GM12878 (cell line): ENCODE data around the gene ATP6V0A1. TPM values are rescaled to one million over a fixed set of nuclear protein-coding genes. Genes with fewer than 3 reads are reported as not detected.
A peak's percentile ranks its signal among the peaks of the same experiment; 100 is the strongest.

ENCODE experiments used
- ATAC-seq: fragments of 200-7000 bp; cut with Tn5 transposase; 3 replicates; pipeline ENCODE4 v1.9.1; 2020; ENCODE audit warnings: mild to moderate bottlenecking, moderate library complexity
- BruUV-seq: library from RNA; stranded (reverse); fragments of 400-500 nt; replicated peaks from 2 replicates; lab custom pipeline; 2021; lab: Mats Ljungman, UMichigan
- CTCF ChIA-PET: fragments of 300-600 bp; sonication (Branson Sonifier 250); formaldehyde crosslinking; extraction: SDS; loops from one replicate; lab custom pipeline; 2021; ENCODE audit warnings: inconsistent platforms; lab: Yijun Ruan, JAX
- POLR2A ChIA-PET: fragments of 350-600 bp; formaldehyde crosslinking; extraction: SDS; loops from one replicate; lab custom pipeline; 2021; ENCODE audit warnings: inconsistent platforms; lab: Charles Lee
- RAD21 ChIA-PET: fragments of 300-600 bp; sonication (Branson Sonifier 250); formaldehyde crosslinking; loops from one replicate; lab custom pipeline; 2023; ENCODE audit warnings: antibody characterized with exemption; ENCODE audit not compliant: unreplicated experiment; lab: Charles Lee
- SMC1A ChIA-PET: fragments of 300-600 bp; sonication (Branson Sonifier 250); formaldehyde crosslinking; loops from one replicate; lab custom pipeline; 2023; ENCODE audit not compliant: unreplicated experiment, uncharacterized antibody; lab: Charles Lee
- DNase-seq: peaks from one replicate; pipeline ENCODE4 v3.0.0-alpha.2; 2011; ENCODE audit warnings: low read depth, low spot score
- FAIRE-seq: peaks from 3 replicates; lab custom pipeline; 2011; peaks lifted over from hg19 to GRCh38; lab: Jason Lieb, UNC
- H2AFZ ChIP-seq: 2 replicates; pipeline ENCODE4 v1.6.0; 2011; ENCODE audit warnings: low read depth, low read length, control low read depth; ENCODE audit not compliant: control insufficient read depth
- H3K27ac ChIP-seq: 2 replicates; pipeline ENCODE4 v1.5.1; 2011; ENCODE audit warnings: control low read depth; ENCODE audit not compliant: control insufficient read depth, insufficient read depth
- H3K27me3 ChIP-seq, 2 experiments: replicated peaks in 1 of 2; 2 replicates each; pipeline versions ENCODE4 v1.6.0 to v1.6.1; 2011; ENCODE audit warnings: low read length in 1 of 2; ENCODE audit not compliant: control insufficient read depth in 2 of 2, insufficient read depth in 2 of 2
- H3K36me3 ChIP-seq, 2 experiments: 2 replicates each; pipeline ENCODE4 v1.5.1; 2011; ENCODE audit warnings: low read length in 1 of 2; ENCODE audit not compliant: control insufficient read depth in 2 of 2, insufficient read depth in 2 of 2
- H3K4me1 ChIP-seq: 2 replicates; pipeline ENCODE4 v1.6.1; 2011; ENCODE audit warnings: mild to moderate bottlenecking, low read length, moderate library complexity, mixed read lengths; ENCODE audit not compliant: control insufficient read depth, insufficient read depth
- H3K4me2 ChIP-seq: 2 replicates; pipeline ENCODE4 v1.6.0; 2011; ENCODE audit warnings: control low read depth; ENCODE audit not compliant: control insufficient read depth, insufficient read depth
- H3K4me3 ChIP-seq: fragments of 200-600 bp; sonication (generic); 2 replicates; pipeline ENCODE4 v1.5.1; 2016
- H3K79me2 ChIP-seq: 2 replicates; pipeline ENCODE4 v1.6.0; 2011; ENCODE audit warnings: low read length; ENCODE audit not compliant: control insufficient read depth, insufficient read depth
- H3K9ac ChIP-seq: 2 replicates; pipeline ENCODE4 v1.8.0; 2011; ENCODE audit warnings: low read length, control low read depth, mixed read lengths; ENCODE audit not compliant: control insufficient read depth, insufficient read depth
- H3K9me3 ChIP-seq: replicated peaks from 3 replicates; pipeline ENCODE4 v1.5.1; 2011; ENCODE audit warnings: mild to moderate bottlenecking, low read length; ENCODE audit not compliant: control insufficient read depth, insufficient read depth
- H4K20me1 ChIP-seq: 2 replicates; pipeline ENCODE4 v1.6.0; 2011; ENCODE audit not compliant: control insufficient read depth, insufficient read depth
- BMI1 ChIP-seq: fragments of 450-650 bp; IDR thresholded peaks from 2 replicates; pipeline ENCODE4 v1.6.1; 2016; ENCODE audit warnings: mild to moderate bottlenecking, moderate library complexity, borderline replicate concordance
- CHD4 ChIP-seq: fragments of 200-600 bp; sonication (generic); IDR thresholded peaks from 2 replicates; pipeline ENCODE4 v1.6.1; 2016; ENCODE audit warnings: mild to moderate bottlenecking
- CTCF ChIP-seq, 3 experiments: IDR thresholded peaks in 2 of 3; conservative IDR thresholded peaks in 1 of 3; 2 replicates each; pipeline ENCODE4 v1.5.1; 2011; ENCODE audit warnings: low read depth in 3 of 3, low read length in 3 of 3, mild to moderate bottlenecking in 3 of 3, control low read depth in 2 of 3, moderate library complexity in 2 of 3, inconsistent platforms in 1 of 3, mixed read lengths in 1 of 3; ENCODE audit not compliant: control insufficient read depth in 2 of 3, insufficient read depth in 1 of 3; ENCODE audit errors: extremely low read depth in 1 of 3
- JUNB ChIP-seq: IDR thresholded peaks from 2 replicates; pipeline ENCODE4 v1.6.1; 2016; ENCODE audit warnings: antibody characterized with exemption, mild to moderate bottlenecking
- KDM1A ChIP-seq: fragments of 200-600 bp; sonication (generic); IDR thresholded peaks from 2 replicates; pipeline ENCODE4 v1.6.1; 2016; ENCODE audit warnings: borderline replicate concordance
- NKRF ChIP-seq: fragments of 450-650 bp; conservative IDR thresholded peaks from 2 replicates; pipeline ENCODE4 v1.6.1; 2017; ENCODE audit warnings: mild to moderate bottlenecking, moderate library complexity
- POLR2AphosphoS5 ChIP-seq: IDR thresholded peaks from 2 replicates; pipeline ENCODE4 v1.6.1; 2011; ENCODE audit warnings: mild to moderate bottlenecking, low read length, inconsistent platforms
- SMAD5 ChIP-seq: IDR thresholded peaks from 2 replicates; pipeline ENCODE4 v1.6.1; 2016; ENCODE audit warnings: antibody characterized with exemption, low read depth
- SMC3 ChIP-seq: IDR thresholded peaks from 2 replicates; pipeline ENCODE4 v1.6.1; 2011; ENCODE audit warnings: low read length, improper control_type of control experiment, borderline replicate concordance
- TBL1XR1 ChIP-seq: IDR thresholded peaks from 2 replicates; pipeline ENCODE4 v1.6.1; 2012; ENCODE audit warnings: low read depth, low read length, improper control_type of control experiment
- WRNIP1 ChIP-seq: IDR thresholded peaks from 2 replicates; pipeline ENCODE4 v1.6.1; 2011; ENCODE audit warnings: low read depth, low read length, improper control_type of control experiment, borderline replicate concordance
- YY1 ChIP-seq: IDR thresholded peaks from 2 replicates; pipeline ENCODE4 v1.6.1; 2011; ENCODE audit warnings: low read depth, mild to moderate bottlenecking, low read length
- ZBED1 ChIP-seq: IDR thresholded peaks from 2 replicates; pipeline ENCODE4 v1.6.1; 2016; ENCODE audit warnings: borderline replicate concordance
- ZNF217 ChIP-seq: fragments of 450-650 bp; IDR thresholded peaks from 2 replicates; pipeline ENCODE4 v1.6.1; 2017; ENCODE audit warnings: antibody characterized with exemption, mild to moderate bottlenecking
- WGBS: methylation state at CpG from one replicate; pipeline ENCODE4 v1.1.6; 2016; ENCODE audit warnings: low lambda C conversion rate; ENCODE audit not compliant: insufficient replicate concordance, insufficient coverage; ENCODE audit errors: missing lambda C conversion rate; 5-methylcytosine and 5-hydroxymethylcytosine counted together
- in situ Hi-C: fragments of 300-500 bp; cut with MboI; formaldehyde crosslinking; loops from 9 replicates; pipeline ENCODE4 v1.14.3; 2018; ENCODE audit warnings: mixed read lengths
- intact Hi-C: fragments of 100-400 bp; cut with micrococcal nuclease; formaldehyde crosslinking; loops from one replicate; pipeline ENCODE4 v1.14.2; 2022; ENCODE audit not compliant: unreplicated experiment
- polyA plus RNA-seq, 11 experiments: library from polyadenylated mRNA; depleted of rRNA in 4 of 11; unstranded in 6 of 11; stranded (reverse) in 5 of 11; fragments of >200 nt; fragmentation: Nextera tagmentation in 4 of 11; fragmentation: Illumina TruSeq in 1 of 11; extraction: Ambion mirVana in 4 of 11; extraction: Trizol in 1 of 11; gene quantifications; 1 replicate in 1 of 11; 2 replicates in 10 of 11; pipeline versions ENCODE4 v1.2.1 to v1.2.3, GENCODE V29; 2011 to 2016; ENCODE audit warnings: inconsistent platforms in 2 of 11, missing spikeins in 2 of 11, low read depth in 1 of 11
- total RNA-seq, 4 experiments: library from RNA; depleted of rRNA in 3 of 4; stranded (reverse); fragments of >200 nt in 3 of 4; fragmentation: Illumina TruSeq in 1 of 4; extraction: Trizol in 1 of 4; gene quantifications; 2 replicates each; pipeline versions ENCODE4 v1.2.1 to v1.2.3, GENCODE V29; 2013 to 2021

The ATP6V0A1 gene
- total and polyA plus RNA-seq, 10 of the 15 experiments (the other 5 are each of a cell fraction or from before 2014, with no cell fraction given): 3.0 to 76.6 (median 30.9) TPM

GRCh38 chr17:42436391-42436790 is 22.3 kb upstream of the ATP6V0A1 start (continued):
- TF ChIP-seq KDM1A (no peak), BMI1 (no peak), WRNIP1 (no peak), TBL1XR1 (no peak), NKRF (no peak), JUNB (no peak), CHD4 (no peak), SMAD5 (no peak)

GRCh38 chr17:42438600-42439567 is 19.8 kb upstream of the ATP6V0A1 start:
- no peak overlapping the region for H3K9ac ChIP-seq
- intact Hi-C loops: no loop called here
- no peaks in the 10 kb centered on the region for H3K79me2 ChIP-seq
- 0 out of 2 replicates have a peak overlapping the region, but pooled peaks have one; percentile 17 for H3K4me2 ChIP-seq
- ChIA-PET SMC1A (interaction anchor here (0.6 to 1.6 kb wide), 5 partner anchors 52 to 139 kb away, joined by 3 to 4 read pairs (median 3); partner anchors contain the start of gene PSMC3IP), CTCF (interaction anchor here (0.7 to 10.1 kb wide), 11 partner anchors 17 to 97 kb away, joined by 3 to 120 read pairs (median 8); partner anchors contain the start of gene NAGLU), RAD21 (interaction anchor here (0.6 to 3.6 kb wide), 4 partner anchors 22 to 79 kb away, joined by 3 to 20 read pairs (median 3); no protein-coding TSS in a partner anchor), POLR2A (no interaction called here)
- in situ Hi-C loops: no loop called here
- no peaks in the 10 kb centered on the region for H3K9me3 ChIP-seq
- no peak overlapping the region for H3K27ac ChIP-seq
- no peaks in the 10 kb centered on the region for H3K27me3 ChIP-seq
- FAIRE-seq: peak; percentile 35
- no peaks in the 10 kb centered on the region for H4K20me1 ChIP-seq
- no TSS peak for BruUV-seq
- 45% methylated on average over 9 of the region's 9 CpGs for WGBS
- H3K36me3 ChIP-seq: no peaks in the 10 kb centered on the region
- H3K4me1 ChIP-seq: 0 out of 2 replicates have a peak, but pooled peaks cover 4% of the 10 kb centered on the region
- DNase-seq: no peak
- no peak overlapping the region for H3K4me3 ChIP-seq
- peak; percentile 82 for ATAC-seq
- no peak overlapping the region for H2AFZ ChIP-seq
- TF ChIP-seq CTCF (IDR thresholded peaks at IDR 0.05 in 2 of 3, conservative IDR thresholded peaks at IDR 0.05 in 1 of 3; ENCODE audit: control insufficient read depth in 2 of 3, extremely low read depth in 1 of 3, insufficient read depth in 1 of 3, low read depth in 3 of 3, low read length in 3 of 3) (peak; percentile 30 to 56 (median 47); a peak in 5 of 6 replicates), ZBED1 (no peak), TBL1XR1 (no peak), YY1 (no peak), SMC3 (peak; percentile 18; the same call in 1 of the 2 replicates), POLR2AphosphoS5 (no peak), ZNF217 (no peak)
